Astrocyte of the hippocampus (primary cell): ENCODE measurements around the gene DRAM2.
"Not testable (repeated sequence)": the region's sequence is repeated elsewhere in the genome, so short reads cannot be mapped to it uniquely, and the experiment has no call there.

Source experiments
- DNase-seq: peaks from one replicate; pipeline ENCODE4 v3.0.0; 2011; ENCODE audit warnings: low read depth, low spot score

The DRAM2 gene

GRCh38 chr1:111082421-111083203 lies 57.3 kb downstream of the DRAM2 start:
- DNase-seq = peak; percentile 23

GRCh38 chr1:111079329-111079728 lies 60.6 kb downstream of the DRAM2 start:
- DNase-seq = not testable (repeated sequence)

DNA sequence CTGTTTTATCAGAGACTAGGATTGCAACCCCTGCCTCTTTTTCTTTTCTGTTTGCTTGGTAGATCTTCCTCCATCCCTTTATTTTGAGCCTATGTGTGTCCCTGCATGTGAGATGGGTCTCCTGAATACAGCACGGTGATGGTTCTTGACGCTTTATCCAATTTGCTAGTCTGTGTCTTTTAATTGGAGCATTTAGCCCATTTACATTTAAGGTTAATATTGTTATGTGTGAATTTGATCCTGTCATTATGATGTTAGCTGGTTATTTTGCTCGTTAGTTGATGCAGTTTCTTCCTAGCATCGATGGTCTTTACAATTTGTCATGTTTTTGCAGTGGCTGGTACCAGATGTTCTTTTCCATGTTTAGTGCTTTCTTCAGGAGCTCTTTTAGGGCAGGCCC lies 62.6 kb downstream of the DRAM2 start:
- DNase-seq = not testable (repeated sequence)
